Hippocampal formation (tissue), 2 donors: ENCODE measurements around the gene BCAS1.
"Not testable (repeated sequence)": the region's sequence is repeated elsewhere in the genome, so short reads cannot be mapped to it uniquely, and the experiment has no call there.

ENCODE experiments used
- DNase-seq, 2 donors: peaks; one replicate each; lab custom pipeline; 2025; lab: John Stamatoyannopoulos, UW

The BCAS1 gene

GRCh38 chr20:53941680-53942471 is 128.5 kb downstream of the BCAS1 start:
- no peak for DNase-seq

- DNase-seq = peak; percentile 25 to 26
These were observed 129.4 kb downstream of the BCAS1 start for GRCh38 chr20:53940907-53941545.

- no peak for DNase-seq
These were observed 130.1 kb downstream of the BCAS1 start for GRCh38 chr20:53940360-53940702.

GRCh38 chr20:53939572-53940359 is 130.6 kb downstream of the BCAS1 start:
- DNase-seq = peak; percentile 69 to 79

GRCh38 chr20:53939190-53939571 is 131.2 kb downstream of the BCAS1 start:
- no peak for DNase-seq

GRCh38 chr20:53938739-53939138 is 131.7 kb downstream of the BCAS1 start:
- DNase-seq = no peak

GRCh38 chr20:53937929-53938367 is 132.4 kb downstream of the BCAS1 start:
- DNase-seq = no peak

- DNase-seq = no peak
These were observed 133.1 kb downstream of the BCAS1 start for GRCh38 chr20:53937339-53937741.

GRCh38 chr20:53935344-53936084 is 134.9 kb downstream of the BCAS1 start:
- no peak for DNase-seq

GRCh38 chr20:53934421-53935343 is 135.7 kb downstream of the BCAS1 start:
- no peak for DNase-seq

- no peak for DNase-seq
These were observed 137.1 kb downstream of the BCAS1 start for GRCh38 chr20:53933232-53933846.

GRCh38 chr20:53932655-53933192 is 137.7 kb downstream of the BCAS1 start:
- not testable (repeated sequence) for DNase-seq

- DNase-seq = no peak
These were observed 138.8 kb downstream of the BCAS1 start for GRCh38 chr20:53931597-53931996.

GRCh38 chr20:53930651-53931504 is 139.5 kb downstream of the BCAS1 start:
- DNase-seq = no peak

- no peak for DNase-seq
These were observed 140.3 kb downstream of the BCAS1 start for GRCh38 chr20:53929974-53930650.

GRCh38 chr20:53929399-53929798 is 141.0 kb downstream of the BCAS1 start:
- DNase-seq = no peak

GRCh38 chr20:53927990-53928389 is 142.4 kb downstream of the BCAS1 start:
- DNase-seq = no peak

GRCh38 chr20:53926428-53927028 is 143.9 kb downstream of the BCAS1 start:
- DNase-seq = no peak
